HFFc6 (cell line): Measurements from ENCODE around the gene ALDH3B1. TPM values are rescaled to one million over a fixed set of nuclear protein-coding genes. Genes with fewer than 3 reads are reported as not detected.

Experiments used
- DNase-seq: peaks from one replicate; pipeline ENCODE4 v3.0.0-alpha.2; 2018
- H3K27ac Mint-ChIP-seq: 2 replicates; pipeline ENCODE4 v1.8.0; 2020; ENCODE audit warnings: mild to moderate bottlenecking, mixed read lengths
- H3K27me3 Mint-ChIP-seq: 2 replicates; pipeline ENCODE4 v1.8.0; 2021; ENCODE audit warnings: mild to moderate bottlenecking, moderate library complexity, mixed read lengths; ENCODE audit not compliant: insufficient read depth
- H3K36me3 Mint-ChIP-seq: 2 replicates; pipeline ENCODE4 v1.8.0; 2021; ENCODE audit warnings: low read depth, mixed read lengths
- H3K4me1 Mint-ChIP-seq: 2 replicates; pipeline ENCODE4 v1.8.0; 2020; ENCODE audit warnings: low read depth, mixed read lengths
- H3K4me3 Mint-ChIP-seq: 2 replicates; pipeline ENCODE4 v1.8.0; 2020; ENCODE audit warnings: mild to moderate bottlenecking, moderate library complexity, mixed read lengths
- H3K9me3 Mint-ChIP-seq: 2 replicates; pipeline ENCODE4 v1.8.0; 2020; ENCODE audit warnings: mild to moderate bottlenecking, mixed read lengths
- total RNA-seq, 6 experiments: library from RNA; stranded (reverse); fragmentation: NEBNext Ultra II Directional; extraction: Animal tissue kit (Norgen Biotek cat#: 25700); gene quantifications; 2 replicates in 1 of 6; 3 replicates in 5 of 6; pipeline ENCODE4 v1.2.3, GENCODE V29; 2021
- TF ChIP-seq, protein P1 (sequence below): fragments of 200-600 bp; sonication (generic); IDR thresholded peaks from 2 replicates; pipeline ENCODE4 v1.5.0; 2021; ENCODE audit warnings: antibody characterized with exemption, mild to moderate bottlenecking

The ALDH3B1 gene
- total RNA-seq, 6 experiments from 2014 or later, result 29.5 to 47.4 (median 43.4) TPM

DNA sequence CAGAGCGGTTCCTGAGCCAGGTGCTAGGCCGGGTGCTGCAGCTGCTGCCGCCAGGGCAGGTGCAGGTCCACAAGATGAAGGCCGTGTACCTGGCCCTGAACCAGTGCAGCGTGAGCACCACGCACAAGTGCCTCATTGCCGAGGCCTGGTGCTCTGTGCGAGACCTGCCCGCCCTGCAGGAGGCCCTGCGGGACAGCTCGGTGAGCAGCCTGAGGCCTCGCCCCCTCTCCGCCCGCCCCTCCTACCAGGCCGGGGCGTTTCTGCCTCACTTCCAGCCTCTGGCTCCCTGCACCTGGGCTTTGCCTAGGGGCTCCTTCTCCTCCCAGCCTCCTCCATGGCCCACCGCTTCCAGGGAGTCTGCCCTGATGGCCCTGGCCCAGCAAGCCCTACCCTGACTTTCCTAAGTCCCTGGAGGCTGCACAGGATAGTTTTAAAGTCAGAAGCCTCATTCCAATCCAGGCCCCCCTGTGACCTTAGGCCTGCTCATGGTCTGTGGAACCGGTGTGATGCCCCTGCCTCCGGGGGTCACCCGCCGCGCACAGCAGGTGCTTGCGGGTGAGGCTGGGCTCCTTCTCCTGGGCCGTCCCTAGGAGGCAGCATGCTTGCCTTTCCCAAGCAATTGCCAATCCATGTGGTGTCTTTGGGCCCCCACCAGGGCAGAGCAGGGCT is 34.2 kb downstream of the ALDH3B1 start:
- Mint-ChIP-seq H3K4me1 (peaks cover 12% of the 10 kb centered on the region), H3K36me3 (no peaks in the 10 kb centered on the region), H3K27ac (no peak overlapping the region), H3K9me3 (no peaks in the 10 kb centered on the region), H3K27me3 (peaks cover 3% of the 10 kb centered on the region; the same call in 1 of the 2 replicates), H3K4me3 (no peak overlapping the region)
- DNase-seq, result no peak
- TF ChIP-seq, protein P1, sequence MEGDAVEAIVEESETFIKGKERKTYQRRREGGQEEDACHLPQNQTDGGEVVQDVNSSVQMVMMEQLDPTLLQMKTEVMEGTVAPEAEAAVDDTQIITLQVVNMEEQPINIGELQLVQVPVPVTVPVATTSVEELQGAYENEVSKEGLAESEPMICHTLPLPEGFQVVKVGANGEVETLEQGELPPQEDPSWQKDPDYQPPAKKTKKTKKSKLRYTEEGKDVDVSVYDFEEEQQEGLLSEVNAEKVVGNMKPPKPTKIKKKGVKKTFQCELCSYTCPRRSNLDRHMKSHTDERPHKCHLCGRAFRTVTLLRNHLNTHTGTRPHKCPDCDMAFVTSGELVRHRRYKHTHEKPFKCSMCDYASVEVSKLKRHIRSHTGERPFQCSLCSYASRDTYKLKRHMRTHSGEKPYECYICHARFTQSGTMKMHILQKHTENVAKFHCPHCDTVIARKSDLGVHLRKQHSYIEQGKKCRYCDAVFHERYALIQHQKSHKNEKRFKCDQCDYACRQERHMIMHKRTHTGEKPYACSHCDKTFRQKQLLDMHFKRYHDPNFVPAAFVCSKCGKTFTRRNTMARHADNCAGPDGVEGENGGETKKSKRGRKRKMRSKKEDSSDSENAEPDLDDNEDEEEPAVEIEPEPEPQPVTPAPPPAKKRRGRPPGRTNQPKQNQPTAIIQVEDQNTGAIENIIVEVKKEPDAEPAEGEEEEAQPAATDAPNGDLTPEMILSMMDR, result peak; percentile 36

DNA sequence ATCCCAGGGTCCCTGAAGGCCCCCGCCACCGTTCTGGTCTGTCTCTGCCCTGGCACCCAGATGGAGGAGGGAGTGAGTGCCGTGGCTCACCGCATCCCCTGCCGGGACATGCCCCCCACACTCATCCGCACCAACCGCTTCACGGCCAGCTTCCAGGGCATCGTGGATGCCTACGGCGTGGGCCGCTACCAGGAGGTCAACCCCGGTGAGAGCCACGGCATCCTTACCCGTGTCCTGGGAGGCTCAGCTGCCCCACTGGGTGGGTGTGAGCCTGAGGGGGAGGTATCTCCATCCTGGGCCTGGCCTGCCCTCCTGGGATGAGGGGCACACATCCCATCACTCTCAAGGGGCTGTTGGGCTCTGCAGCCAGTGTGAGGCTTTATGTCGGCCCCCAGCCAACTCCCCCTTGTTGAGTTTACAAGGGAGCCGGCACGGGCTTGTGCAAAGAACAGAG is 34.8 kb downstream of the ALDH3B1 start:
- peaks cover 9% of the 10 kb centered on the region for H3K4me1 Mint-ChIP-seq
- DNase-seq, result no peak
- TF ChIP-seq, protein P1, result no peak; the same call in 1 of the 2 replicates
- no peak overlapping the region for H3K4me3 Mint-ChIP-seq
- no peaks in the 10 kb centered on the region for H3K9me3 Mint-ChIP-seq
- no peaks in the 10 kb centered on the region for H3K36me3 Mint-ChIP-seq
- no peak overlapping the region for H3K27ac Mint-ChIP-seq
- H3K27me3 Mint-ChIP-seq, result no peaks in the 10 kb centered on the region

DNA sequence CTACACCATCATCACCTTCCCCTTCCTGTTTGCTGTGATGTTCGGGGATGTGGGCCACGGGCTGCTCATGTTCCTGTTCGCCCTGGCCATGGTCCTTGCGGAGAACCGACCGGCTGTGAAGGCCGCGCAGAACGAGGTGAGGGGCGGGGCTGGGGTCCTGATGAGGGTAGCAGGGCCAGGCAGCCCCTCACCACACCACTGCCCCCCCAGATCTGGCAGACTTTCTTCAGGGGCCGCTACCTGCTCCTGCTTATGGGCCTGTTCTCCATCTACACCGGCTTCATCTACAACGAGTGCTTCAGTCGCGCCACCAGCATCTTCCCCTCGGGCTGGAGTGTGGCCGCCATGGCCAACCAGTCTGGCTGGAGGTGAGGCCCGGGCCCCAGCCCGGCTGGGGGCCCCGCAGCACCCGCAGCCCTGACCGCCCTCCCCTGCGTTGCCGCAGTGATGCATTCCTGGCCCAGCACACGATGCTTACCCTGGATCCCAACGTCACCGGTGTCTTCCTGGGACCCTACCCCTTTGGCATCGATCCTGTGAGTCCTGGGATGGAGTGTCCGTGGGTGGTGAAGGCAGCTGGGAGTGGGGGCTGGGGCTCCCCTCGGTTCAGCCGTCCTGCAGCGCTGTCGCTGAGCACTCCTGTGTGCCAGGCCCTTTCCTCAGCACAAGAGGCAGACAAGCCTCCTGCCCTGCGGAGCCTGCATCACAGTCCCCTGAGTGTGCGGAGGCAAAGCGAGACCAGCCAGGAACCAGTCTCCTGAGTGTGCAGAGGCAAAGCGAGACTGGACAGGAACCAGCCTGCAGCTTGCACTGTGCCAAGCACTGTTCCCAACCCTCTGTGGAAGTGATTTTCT is 37.5 kb downstream of the ALDH3B1 start:
- TF ChIP-seq, protein P1, result no peak
- Mint-ChIP-seq H3K4me3 (no peak overlapping the region), H3K4me1 (no peaks in the 10 kb centered on the region), H3K36me3 (peaks cover 16% of the 10 kb centered on the region; the same call in 1 of the 2 replicates), H3K27ac (no peak overlapping the region), H3K9me3 (no peaks in the 10 kb centered on the region), H3K27me3 (no peaks in the 10 kb centered on the region; the same call in 1 of the 2 replicates)
- no peak for DNase-seq

DNA sequence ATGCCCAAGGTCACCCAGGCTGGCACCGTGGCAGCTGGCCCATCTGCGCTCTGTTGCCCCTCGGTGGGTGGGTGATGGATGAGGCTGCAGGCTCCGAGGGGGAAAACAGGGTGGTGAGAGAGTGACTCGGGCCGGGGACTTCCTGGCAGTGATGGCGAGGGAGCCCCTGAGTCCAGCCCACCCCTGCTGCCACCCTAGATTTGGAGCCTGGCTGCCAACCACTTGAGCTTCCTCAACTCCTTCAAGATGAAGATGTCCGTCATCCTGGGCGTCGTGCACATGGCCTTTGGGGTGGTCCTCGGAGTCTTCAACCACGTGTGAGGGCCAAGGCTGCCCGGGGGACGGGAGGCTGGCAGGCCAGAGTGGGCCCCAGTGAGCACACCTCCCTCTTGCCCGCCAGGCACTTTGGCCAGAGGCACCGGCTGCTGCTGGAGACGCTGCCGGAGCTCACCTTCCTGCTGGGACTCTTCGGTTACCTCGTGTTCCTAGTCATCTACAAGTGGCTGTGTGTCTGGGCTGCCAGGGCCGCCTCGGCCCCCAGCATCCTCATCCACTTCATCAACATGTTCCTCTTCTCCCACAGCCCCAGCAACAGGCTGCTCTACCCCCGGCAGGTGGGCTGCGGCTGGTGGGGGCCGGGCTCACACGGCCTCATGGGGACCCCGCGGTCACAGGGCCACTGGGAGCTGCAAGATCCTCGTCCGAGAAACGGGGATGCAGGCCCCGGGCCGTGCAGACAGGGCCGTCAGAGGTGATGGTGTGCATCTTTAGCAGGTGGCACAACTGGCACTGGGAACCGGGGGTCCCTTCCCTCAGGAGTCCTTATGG is 38.8 kb downstream of the ALDH3B1 start:
- H3K36me3 Mint-ChIP-seq, result peaks cover 16% of the 10 kb centered on the region

More for the DNA sequence above, 38.8 kb downstream of the ALDH3B1 start:
- TF ChIP-seq, protein P1, result no peak
- peaks cover 4% of the 10 kb centered on the region for H3K27me3 Mint-ChIP-seq
- no peaks in the 10 kb centered on the region for H3K9me3 Mint-ChIP-seq
- H3K4me3 Mint-ChIP-seq, result no peak overlapping the region
- H3K27ac Mint-ChIP-seq, result no peak overlapping the region
- H3K4me1 Mint-ChIP-seq, result no peaks in the 10 kb centered on the region
- no peak for DNase-seq
